Nephron progenitor cell (in vitro differentiated cells): ENCODE results near the gene NXPE3.

Experiments
- DNase-seq: peaks from one replicate; pipeline ENCODE4 v3.0.0; 2021
- H3K27ac Mint-ChIP-seq: 2 replicates; pipeline ENCODE4 v1.8.0; 2021; ENCODE audit warnings: mild to moderate bottlenecking, moderate library complexity, mixed read lengths
- H3K27me3 Mint-ChIP-seq: 2 replicates; pipeline ENCODE4 v1.8.0; 2021; ENCODE audit warnings: mild to moderate bottlenecking, low read depth, mixed read lengths; ENCODE audit not compliant: poor library complexity
- H3K36me3 Mint-ChIP-seq: 2 replicates; pipeline ENCODE4 v1.8.0; 2021; ENCODE audit warnings: low read depth, mixed read lengths
- H3K4me1 Mint-ChIP-seq: 2 replicates; pipeline ENCODE4 v1.8.0; 2021; ENCODE audit warnings: mixed read lengths
- H3K4me3 Mint-ChIP-seq: 2 replicates; pipeline ENCODE4 v1.8.0; 2021; ENCODE audit warnings: mild to moderate bottlenecking, moderate library complexity, mixed read lengths
- H3K9me3 Mint-ChIP-seq: 2 replicates; pipeline ENCODE4 v1.8.0; 2021; ENCODE audit warnings: mild to moderate bottlenecking, moderate library complexity, mixed read lengths
- CTCF ChIP-seq: fragments of 200-600 bp; sonication (generic); IDR thresholded peaks from 2 replicates; pipeline ENCODE4 v1.5.0; 2021; ENCODE audit warnings: antibody characterized with exemption

NXPE3 gene

GRCh38 chr3:101852983-101853840 lies 74.2 kb downstream of the NXPE3 start:
- Mint-ChIP-seq H3K36me3 (peaks cover 56% of the 10 kb centered on the region), H3K4me3 (no peak overlapping the region), H3K27me3 (peaks cover 15% of the 10 kb centered on the region), H3K27ac (no peak overlapping the region), H3K9me3 (no peaks in the 10 kb centered on the region), H3K4me1 (peaks cover 19% of the 10 kb centered on the region)
- no peak for TF ChIP-seq CTCF
- DNase-seq, result no peak

GRCh38 chr3:101853982-101854381 lies 75.0 kb downstream of the NXPE3 start:
- H3K9me3 Mint-ChIP-seq, result no peaks in the 10 kb centered on the region
- H3K4me3 Mint-ChIP-seq, result no peak overlapping the region
- peaks cover 61% of the 10 kb centered on the region for H3K36me3 Mint-ChIP-seq
- peaks cover 19% of the 10 kb centered on the region for H3K4me1 Mint-ChIP-seq
- H3K27ac Mint-ChIP-seq, result no peak overlapping the region
- DNase-seq, result no peak
- TF ChIP-seq CTCF, result no peak
- H3K27me3 Mint-ChIP-seq, result peaks cover 15% of the 10 kb centered on the region

GRCh38 chr3:101854608-101855304 lies 75.7 kb downstream of the NXPE3 start:
- DNase-seq, result no peak
- no peak for TF ChIP-seq CTCF
- H3K27me3 Mint-ChIP-seq, result peaks cover 15% of the 10 kb centered on the region
- H3K4me1 Mint-ChIP-seq, result peaks cover 19% of the 10 kb centered on the region
- peaks cover 69% of the 10 kb centered on the region for H3K36me3 Mint-ChIP-seq
- H3K27ac Mint-ChIP-seq, result no peak overlapping the region
- no peak overlapping the region for H3K4me3 Mint-ChIP-seq
- H3K9me3 Mint-ChIP-seq, result no peaks in the 10 kb centered on the region

- H3K36me3 Mint-ChIP-seq, result peaks cover 61% of the 10 kb centered on the region
- DNase-seq, result no peak
- H3K4me1 Mint-ChIP-seq, result no peaks in the 10 kb centered on the region
- no peak overlapping the region for H3K27ac Mint-ChIP-seq
- no peaks in the 10 kb centered on the region for H3K9me3 Mint-ChIP-seq
- TF ChIP-seq CTCF, result no peak
- no peak overlapping the region for H3K4me3 Mint-ChIP-seq
- no peaks in the 10 kb centered on the region for H3K27me3 Mint-ChIP-seq
Observed at GRCh38 chr3:101857301-101857741, 78.3 kb downstream of the NXPE3 start.

GRCh38 chr3:101858464-101859030 lies 79.5 kb downstream of the NXPE3 start:
- DNase-seq, result no peak
- H3K9me3 Mint-ChIP-seq, result no peaks in the 10 kb centered on the region
- H3K4me1 Mint-ChIP-seq, result no peaks in the 10 kb centered on the region
- peaks cover 49% of the 10 kb centered on the region for H3K36me3 Mint-ChIP-seq
- H3K27ac Mint-ChIP-seq, result no peak overlapping the region
- no peak for TF ChIP-seq CTCF
- no peaks in the 10 kb centered on the region for H3K27me3 Mint-ChIP-seq
- no peak overlapping the region for H3K4me3 Mint-ChIP-seq
